ENCODE results near the gene SCYGR3.

DNA sequence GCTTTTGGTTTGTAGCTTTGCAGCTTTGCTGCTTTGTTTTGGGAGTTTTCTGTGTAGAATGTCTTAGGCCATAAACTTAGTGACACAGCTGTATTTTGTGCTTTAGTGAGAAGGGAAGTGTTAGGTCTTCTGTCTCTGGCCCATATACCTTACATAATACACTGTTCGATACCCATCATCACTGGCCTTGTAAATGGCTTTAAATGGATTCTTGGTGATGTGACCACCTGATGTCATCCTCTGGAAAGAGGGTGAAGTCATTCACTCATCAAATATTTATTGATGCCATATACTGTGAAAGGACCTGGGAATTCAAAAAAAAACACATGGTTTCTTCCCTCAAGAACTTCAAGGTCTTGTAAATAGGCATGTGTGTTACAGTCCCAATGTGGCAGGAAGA lies 34.8 kb downstream of the SCYGR3 start:
- TF ChIP-seq, protein P1, sequence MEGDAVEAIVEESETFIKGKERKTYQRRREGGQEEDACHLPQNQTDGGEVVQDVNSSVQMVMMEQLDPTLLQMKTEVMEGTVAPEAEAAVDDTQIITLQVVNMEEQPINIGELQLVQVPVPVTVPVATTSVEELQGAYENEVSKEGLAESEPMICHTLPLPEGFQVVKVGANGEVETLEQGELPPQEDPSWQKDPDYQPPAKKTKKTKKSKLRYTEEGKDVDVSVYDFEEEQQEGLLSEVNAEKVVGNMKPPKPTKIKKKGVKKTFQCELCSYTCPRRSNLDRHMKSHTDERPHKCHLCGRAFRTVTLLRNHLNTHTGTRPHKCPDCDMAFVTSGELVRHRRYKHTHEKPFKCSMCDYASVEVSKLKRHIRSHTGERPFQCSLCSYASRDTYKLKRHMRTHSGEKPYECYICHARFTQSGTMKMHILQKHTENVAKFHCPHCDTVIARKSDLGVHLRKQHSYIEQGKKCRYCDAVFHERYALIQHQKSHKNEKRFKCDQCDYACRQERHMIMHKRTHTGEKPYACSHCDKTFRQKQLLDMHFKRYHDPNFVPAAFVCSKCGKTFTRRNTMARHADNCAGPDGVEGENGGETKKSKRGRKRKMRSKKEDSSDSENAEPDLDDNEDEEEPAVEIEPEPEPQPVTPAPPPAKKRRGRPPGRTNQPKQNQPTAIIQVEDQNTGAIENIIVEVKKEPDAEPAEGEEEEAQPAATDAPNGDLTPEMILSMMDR (IDR thresholded peaks at IDR 0.05): no peak
- no peak for TF ChIP-seq POLR2A (IDR thresholded peaks at IDR 0.05)

All from sigmoid colon (tissue), 3 donors.